GM12878 (cell line): ENCODE results near the gene MMRN2. TPM values are rescaled to one million over a fixed set of nuclear protein-coding genes. Genes with fewer than 3 reads are reported as not detected.

Experiments used
- ATAC-seq: fragments of 200-7000 bp; cut with Tn5 transposase; 3 replicates; pipeline ENCODE4 v1.9.1; 2020; ENCODE audit warnings: mild to moderate bottlenecking, moderate library complexity
- BruUV-seq: library from RNA; stranded (reverse); fragments of 400-500 nt; replicated peaks from 2 replicates; lab custom pipeline; 2021; lab: Mats Ljungman, UMichigan
- CTCF ChIA-PET: fragments of 300-600 bp; sonication (Branson Sonifier 250); formaldehyde crosslinking; extraction: SDS; loops from one replicate; lab custom pipeline; 2021; ENCODE audit warnings: inconsistent platforms; lab: Yijun Ruan, JAX
- POLR2A ChIA-PET: fragments of 350-600 bp; formaldehyde crosslinking; extraction: SDS; loops from one replicate; lab custom pipeline; 2021; ENCODE audit warnings: inconsistent platforms; lab: Charles Lee
- RAD21 ChIA-PET: fragments of 300-600 bp; sonication (Branson Sonifier 250); formaldehyde crosslinking; loops from one replicate; lab custom pipeline; 2023; ENCODE audit warnings: antibody characterized with exemption; ENCODE audit not compliant: unreplicated experiment; lab: Charles Lee
- SMC1A ChIA-PET: fragments of 300-600 bp; sonication (Branson Sonifier 250); formaldehyde crosslinking; loops from one replicate; lab custom pipeline; 2023; ENCODE audit not compliant: unreplicated experiment, uncharacterized antibody; lab: Charles Lee
- DNase-seq: peaks from one replicate; pipeline ENCODE4 v3.0.0-alpha.2; 2011; ENCODE audit warnings: low read depth, low spot score
- FAIRE-seq: peaks from 3 replicates; lab custom pipeline; 2011; peaks lifted over from hg19 to GRCh38; lab: Jason Lieb, UNC
- H2AFZ ChIP-seq: 2 replicates; pipeline ENCODE4 v1.6.0; 2011; ENCODE audit warnings: low read depth, low read length, control low read depth; ENCODE audit not compliant: control insufficient read depth
- H3K27ac ChIP-seq: 2 replicates; pipeline ENCODE4 v1.5.1; 2011; ENCODE audit warnings: control low read depth; ENCODE audit not compliant: control insufficient read depth, insufficient read depth
- H3K27me3 ChIP-seq, 2 experiments: replicated peaks in 1 of 2; 2 replicates each; pipeline versions ENCODE4 v1.6.0 to v1.6.1; 2011; ENCODE audit warnings: low read length in 1 of 2; ENCODE audit not compliant: control insufficient read depth in 2 of 2, insufficient read depth in 2 of 2
- H3K36me3 ChIP-seq, 2 experiments: 2 replicates each; pipeline ENCODE4 v1.5.1; 2011; ENCODE audit warnings: low read length in 1 of 2; ENCODE audit not compliant: control insufficient read depth in 2 of 2, insufficient read depth in 2 of 2
- H3K4me1 ChIP-seq: 2 replicates; pipeline ENCODE4 v1.6.1; 2011; ENCODE audit warnings: mild to moderate bottlenecking, low read length, moderate library complexity, mixed read lengths; ENCODE audit not compliant: control insufficient read depth, insufficient read depth
- H3K4me2 ChIP-seq: 2 replicates; pipeline ENCODE4 v1.6.0; 2011; ENCODE audit warnings: control low read depth; ENCODE audit not compliant: control insufficient read depth, insufficient read depth
- H3K4me3 ChIP-seq: fragments of 200-600 bp; sonication (generic); 2 replicates; pipeline ENCODE4 v1.5.1; 2016
- H3K79me2 ChIP-seq: 2 replicates; pipeline ENCODE4 v1.6.0; 2011; ENCODE audit warnings: low read length; ENCODE audit not compliant: control insufficient read depth, insufficient read depth
- H3K9ac ChIP-seq: 2 replicates; pipeline ENCODE4 v1.8.0; 2011; ENCODE audit warnings: low read length, control low read depth, mixed read lengths; ENCODE audit not compliant: control insufficient read depth, insufficient read depth
- H3K9me3 ChIP-seq: replicated peaks from 3 replicates; pipeline ENCODE4 v1.5.1; 2011; ENCODE audit warnings: mild to moderate bottlenecking, low read length; ENCODE audit not compliant: control insufficient read depth, insufficient read depth
- H4K20me1 ChIP-seq: 2 replicates; pipeline ENCODE4 v1.6.0; 2011; ENCODE audit not compliant: control insufficient read depth, insufficient read depth
- CEBPB ChIP-seq, 2 experiments: fragments of 150-350 bp in 1 of 2; IDR thresholded peaks; 2 replicates each; pipeline ENCODE4 v1.6.1; 2012 to 2014; ENCODE audit warnings: low read depth in 2 of 2, low read length in 2 of 2, borderline replicate concordance in 1 of 2, inconsistent platforms in 1 of 2
- DPF2 ChIP-seq: fragments of 450-650 bp; IDR thresholded peaks from 2 replicates; pipeline ENCODE4 v1.6.1; 2017; ENCODE audit warnings: mild to moderate bottlenecking
- ETV6 ChIP-seq, 2 experiments: fragments of 450-650 bp in 1 of 2; IDR thresholded peaks in 1 of 2; conservative IDR thresholded peaks in 1 of 2; 2 replicates each; pipeline ENCODE4 v1.6.1; 2014; ENCODE audit warnings: antibody characterized with exemption in 1 of 2, borderline replicate concordance in 1 of 2, low read depth in 1 of 2, mild to moderate bottlenecking in 1 of 2, moderate library complexity in 1 of 2
- HSF1 ChIP-seq: fragments of 150-350 bp; IDR thresholded peaks from 2 replicates; pipeline ENCODE4 v1.6.1; 2014; ENCODE audit warnings: mild to moderate bottlenecking, low read depth, low read length
- NFIC ChIP-seq: IDR thresholded peaks from 2 replicates; pipeline ENCODE4 v1.6.1; 2012; ENCODE audit warnings: low read depth, mild to moderate bottlenecking, inconsistent platforms, low read length, moderate library complexity
- PAX5 ChIP-seq: IDR thresholded peaks from 2 replicates; pipeline ENCODE4 v1.6.1; 2011; ENCODE audit warnings: low read depth, low read length, borderline replicate concordance
- POLR2AphosphoS5 ChIP-seq: IDR thresholded peaks from 2 replicates; pipeline ENCODE4 v1.6.1; 2011; ENCODE audit warnings: mild to moderate bottlenecking, low read length, inconsistent platforms
- STAT3 ChIP-seq: IDR thresholded peaks from 2 replicates; pipeline ENCODE4 v1.6.1; 2011; ENCODE audit warnings: low read depth, low read length, improper control_type of control experiment
- TCF3 ChIP-seq: IDR thresholded peaks from 2 replicates; pipeline ENCODE4 v1.6.1; 2012; ENCODE audit warnings: low read depth, mild to moderate bottlenecking, low read length, borderline replicate concordance; ENCODE audit not compliant: insufficient read depth
- ZNF207 ChIP-seq: fragments of 450-650 bp; IDR thresholded peaks from 2 replicates; pipeline ENCODE4 v1.6.1; 2014; ENCODE audit warnings: antibody characterized with exemption, mild to moderate bottlenecking, borderline replicate concordance
- ZNF24 ChIP-seq: fragments of 450-650 bp; IDR thresholded peaks from 2 replicates; pipeline ENCODE4 v1.6.1; 2017; ENCODE audit warnings: antibody characterized with exemption, mild to moderate bottlenecking
- WGBS: methylation state at CpG from one replicate; pipeline ENCODE4 v1.1.6; 2016; ENCODE audit warnings: low lambda C conversion rate; ENCODE audit not compliant: insufficient replicate concordance, insufficient coverage; ENCODE audit errors: missing lambda C conversion rate; 5-methylcytosine and 5-hydroxymethylcytosine counted together
- in situ Hi-C: fragments of 300-500 bp; cut with MboI; formaldehyde crosslinking; loops from 9 replicates; pipeline ENCODE4 v1.14.3; 2018; ENCODE audit warnings: mixed read lengths
- intact Hi-C: fragments of 100-400 bp; cut with micrococcal nuclease; formaldehyde crosslinking; loops from one replicate; pipeline ENCODE4 v1.14.2; 2022; ENCODE audit not compliant: unreplicated experiment
- polyA plus RNA-seq, 11 experiments: library from polyadenylated mRNA; depleted of rRNA in 4 of 11; unstranded in 6 of 11; stranded (reverse) in 5 of 11; fragments of >200 nt; fragmentation: Nextera tagmentation in 4 of 11; fragmentation: Illumina TruSeq in 1 of 11; extraction: Ambion mirVana in 4 of 11; extraction: Trizol in 1 of 11; gene quantifications; 1 replicate in 1 of 11; 2 replicates in 10 of 11; pipeline versions ENCODE4 v1.2.1 to v1.2.3, GENCODE V29; 2011 to 2016; ENCODE audit warnings: inconsistent platforms in 2 of 11, missing spikeins in 2 of 11, low read depth in 1 of 11
- total RNA-seq, 4 experiments: library from RNA; depleted of rRNA in 3 of 4; stranded (reverse); fragments of >200 nt in 3 of 4; fragmentation: Illumina TruSeq in 1 of 4; extraction: Trizol in 1 of 4; gene quantifications; 2 replicates each; pipeline versions ENCODE4 v1.2.1 to v1.2.3, GENCODE V29; 2013 to 2021

The MMRN2 gene
- total and polyA plus RNA-seq, 10 of the 15 experiments (the other 5 are each of a cell fraction or from before 2014, with no cell fraction given) = 0.09 to 1.0 (median 0.54) TPM; not detected in 3

GRCh38 chr10:86931872-86932271, 25.5 kb downstream of the MMRN2 start:
- ChIA-PET POLR2A (no interaction called here), SMC1A (interaction anchor here (0.9 kb wide), 1 partner anchor 14 kb away, joined by 3 read pairs; no protein-coding TSS in a partner anchor), CTCF (interaction anchor here (0.6 kb wide), 1 partner anchor 159 kb away, joined by 6 read pairs; no protein-coding TSS in a partner anchor), RAD21 (no interaction called here)
- FAIRE-seq = no peak
- BruUV-seq = no TSS peak
- Histone ChIP-seq H3K9ac (no peak overlapping the region), H3K79me2 (no peaks in the 10 kb centered on the region), H3K9me3 (no peaks in the 10 kb centered on the region), H3K4me1 (no peaks in the 10 kb centered on the region), H3K27ac (no peak overlapping the region), H3K4me2 (no peak overlapping the region), H3K36me3 (peaks cover 0 to 3% of the 10 kb centered on the region in 2 experiments; a peak in 1 of 4 replicates), H2AFZ (no peak overlapping the region), H3K27me3 (no peaks in the 10 kb centered on the region), H4K20me1 (no peaks in the 10 kb centered on the region), H3K4me3 (no peak overlapping the region)
- no peak for DNase-seq
- WGBS = 69% methylated on average over 1 of the region's 1 CpG
- TF ChIP-seq HSF1 = peak; percentile 87
- TF ChIP-seq STAT3 = no peak
- no peak for ATAC-seq
- in situ Hi-C loops = no loop called here
- intact Hi-C loops = no loop called here

GRCh38 chr10:86929468-86930380, 27.7 kb downstream of the MMRN2 start:
- no TSS peak for BruUV-seq
- Histone ChIP-seq H3K79me2 (no peaks in the 10 kb centered on the region), H3K9me3 (no peaks in the 10 kb centered on the region), H3K27me3 (no peaks in the 10 kb centered on the region), H3K9ac (no peak overlapping the region), H4K20me1 (no peaks in the 10 kb centered on the region), H3K36me3 (peaks cover 0 to 3% of the 10 kb centered on the region in 2 experiments; a peak in 1 of 4 replicates), H3K4me3 (no peak overlapping the region), H3K4me1 (no peaks in the 10 kb centered on the region), H3K4me2 (no peak overlapping the region), H2AFZ (no peak overlapping the region), H3K27ac (no peak overlapping the region)
- DNase-seq (no peak), ATAC-seq (no peak), FAIRE-seq (no peak)
- intact Hi-C loops = no loop called here
- SMC1A ChIA-PET = no interaction called here
- RAD21 ChIA-PET = no interaction called here
- in situ Hi-C loops = no loop called here
- 95% methylated on average over 14 of the region's 15 CpGs for WGBS
- CTCF ChIA-PET = interaction anchor here (1.5 kb wide), 1 partner anchor 9 kb away, joined by 3 read pairs; no protein-coding TSS in a partner anchor
- POLR2A ChIA-PET = no interaction called here
- TF ChIP-seq CEBPB (IDR thresholded peaks at IDR 0.05; ENCODE audit: borderline replicate concordance in 1 of 2, low read depth in 2 of 2, low read length in 2 of 2) = no peak
- no peak for TF ChIP-seq TCF3
- TF ChIP-seq POLR2AphosphoS5 = no peak
- no peak for TF ChIP-seq ZNF24
- no peak for TF ChIP-seq DPF2
- TF ChIP-seq ETV6 (conservative IDR thresholded peaks at IDR 0.05 in 1 of 2, IDR thresholded peaks at IDR 0.05 in 1 of 2; ENCODE audit: borderline replicate concordance in 1 of 2, low read depth in 1 of 2) = no peak
- no peak for TF ChIP-seq ZNF207
- no peak for TF ChIP-seq PAX5
- TF ChIP-seq NFIC = no peak
